Neural cell (in vitro differentiated cells): Measurements from ENCODE around the gene CNTNAP2. TPM values are rescaled to one million over a fixed set of nuclear protein-coding genes. Genes with fewer than 3 reads are reported as not detected.

Source experiments
- H2AFZ ChIP-seq: fragments of 200-600, 300-800 bp; sonication (generic), shearing (Covaris generic); 2 replicates; pipeline ENCODE4 v1.6.0; 2014; ENCODE audit warnings: low read depth, mild to moderate bottlenecking, antibody characterized with exemption, low read length, moderate library complexity
- H3F3A ChIP-seq: fragments of 200-600 bp; shearing (Covaris generic); 2 replicates; pipeline ENCODE4 v1.6.1; 2016; ENCODE audit warnings: mild to moderate bottlenecking, moderate library complexity, mixed read lengths, antibody characterized with exemption, low read length; ENCODE audit not compliant: insufficient read depth, poor library complexity, severe bottlenecking
- H3K27ac ChIP-seq: fragments of 200-600, 300-800 bp; sonication (generic), shearing (Covaris generic); 2 replicates; pipeline ENCODE4 v1.5.1; 2014; ENCODE audit warnings: mild to moderate bottlenecking, low read length, moderate library complexity
- H3K27me3 ChIP-seq: fragments of 300-800, 200-600 bp; sonication (generic), shearing (Covaris generic); 2 replicates; pipeline ENCODE4 v1.6.0; 2014; ENCODE audit warnings: mild to moderate bottlenecking, low read depth, low read length, moderate library complexity; ENCODE audit not compliant: insufficient read depth
- H3K36me3 ChIP-seq: fragments of 300-800, 200-600 bp; sonication (generic), shearing (Covaris generic); 2 replicates; pipeline ENCODE4 v1.5.1; 2014; ENCODE audit warnings: mild to moderate bottlenecking, antibody characterized with exemption, low read length, moderate library complexity; ENCODE audit not compliant: insufficient read depth
- H3K4me2 ChIP-seq: fragments of 300-800, 200-600 bp; sonication (generic), shearing (Covaris generic); 2 replicates; pipeline ENCODE4 v1.6.0; 2014; ENCODE audit warnings: mild to moderate bottlenecking, low read length
- H3K4me3 ChIP-seq: fragments of 300-800, 200-600 bp; sonication (generic), shearing (Covaris generic); 2 replicates; pipeline ENCODE4 v1.5.1; 2014; ENCODE audit warnings: mild to moderate bottlenecking, low read length, moderate library complexity
- H3K79me2 ChIP-seq: fragments of 200-600 bp; shearing (Covaris generic); replicated peaks from 2 replicates; pipeline ENCODE4 v1.6.0; 2014; ENCODE audit warnings: mild to moderate bottlenecking, low read length, moderate library complexity; ENCODE audit not compliant: insufficient read depth
- H3K9ac ChIP-seq: fragments of 300-800, 200-600 bp; sonication (generic), shearing (Covaris generic); 2 replicates; pipeline ENCODE4 v1.6.1; 2016; ENCODE audit warnings: mild to moderate bottlenecking, low read length, mixed read lengths
- H3K9me2 ChIP-seq: fragments of 200-600 bp; shearing (Covaris generic); 2 replicates; pipeline ENCODE4 v1.6.1; 2016; ENCODE audit warnings: mild to moderate bottlenecking, low read length, mixed read lengths; ENCODE audit not compliant: insufficient read depth
- H3K9me3 ChIP-seq: fragments of 200-600, 300-800 bp; sonication (generic), shearing (Covaris generic); 2 replicates; pipeline ENCODE4 v1.6.1; 2016; ENCODE audit warnings: mild to moderate bottlenecking, mixed run types, low read length, moderate library complexity, mixed read lengths
- H4K20me1 ChIP-seq: fragments of 200-600 bp; shearing (Covaris generic); 2 replicates; pipeline ENCODE4 v1.6.1; 2016; ENCODE audit warnings: mild to moderate bottlenecking, mixed run types; ENCODE audit not compliant: insufficient read depth
- EP300 ChIP-seq: fragments of 450-650 bp; conservative IDR thresholded peaks from 2 replicates; pipeline ENCODE4 v1.6.1; 2014; ENCODE audit warnings: antibody characterized with exemption, mild to moderate bottlenecking, moderate library complexity; ENCODE audit not compliant: poor library complexity, severe bottlenecking
- EZH2 ChIP-seq: fragments of 200-600, 300-800 bp; shearing (Covaris generic), sonication (generic); IDR thresholded peaks from 2 replicates; pipeline ENCODE4 v1.6.1; 2014; ENCODE audit warnings: antibody characterized with exemption, low read length, borderline replicate concordance, mild to moderate bottlenecking; ENCODE audit not compliant: insufficient read depth, poor library complexity, severe bottlenecking
- MXI1 ChIP-seq: fragments of 450-650 bp; conservative IDR thresholded peaks from 2 replicates; pipeline ENCODE4 v1.6.1; 2014; ENCODE audit warnings: antibody characterized with exemption, mild to moderate bottlenecking; ENCODE audit not compliant: poor library complexity, severe bottlenecking
- POLR2AphosphoS5 ChIP-seq: IDR thresholded peaks from 2 replicates; pipeline ENCODE4 v1.6.1; 2012
- RAD21 ChIP-seq: fragments of 450-650 bp; conservative IDR thresholded peaks from 2 replicates; pipeline ENCODE4 v1.6.1; 2014; ENCODE audit warnings: antibody characterized with exemption, mild to moderate bottlenecking, moderate library complexity
- SMC3 ChIP-seq: fragments of 450-650 bp; conservative IDR thresholded peaks from 2 replicates; pipeline ENCODE4 v1.6.1; 2014; ENCODE audit warnings: antibody characterized with exemption, mild to moderate bottlenecking, moderate library complexity; ENCODE audit not compliant: poor library complexity
- TAF1 ChIP-seq: IDR thresholded peaks from 2 replicates; pipeline ENCODE4 v1.6.1; 2012; ENCODE audit warnings: low read depth
- polyA plus RNA-seq: library from polyadenylated mRNA; depleted of rRNA; stranded (reverse); fragments of >200 nt; gene quantifications from 2 replicates; pipeline ENCODE4 v1.2.3, GENCODE V29; 2014
- TF ChIP-seq, protein P1 (sequence below): IDR thresholded peaks from 2 replicates; pipeline ENCODE4 v1.6.1; 2012; ENCODE audit warnings: borderline replicate concordance
- TF ChIP-seq, protein P2 (sequence below): fragments of 450-650 bp; IDR thresholded peaks from 2 replicates; pipeline ENCODE4 v1.5.1; 2014; ENCODE audit warnings: antibody characterized with exemption, mild to moderate bottlenecking, moderate library complexity; ENCODE audit not compliant: poor library complexity, severe bottlenecking

The CNTNAP2 gene
- polyA plus RNA-seq, 1 donor from 2014 or later: 276 TPM

DNA sequence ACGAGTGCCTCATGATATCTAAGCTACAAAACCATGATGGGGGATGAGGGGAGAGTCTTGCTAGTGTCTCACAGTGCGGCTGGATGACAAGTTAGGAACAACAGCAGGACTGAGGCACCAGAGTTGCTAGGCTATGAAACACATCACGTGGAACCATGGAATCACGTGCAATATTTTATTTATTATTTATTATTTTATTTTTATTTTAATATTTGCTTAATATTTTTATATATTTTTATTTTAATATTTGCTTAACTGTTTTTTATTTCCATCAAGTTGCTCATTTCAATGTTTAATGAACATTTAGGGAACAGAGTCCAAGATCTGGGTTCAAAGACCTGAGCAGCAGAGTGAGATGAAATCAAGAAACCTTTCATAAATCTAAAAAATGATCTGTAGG is 614.6 kb downstream of the CNTNAP2 start:
- Histone ChIP-seq H3K9me3 (no peaks in the 10 kb centered on the region), H3K27ac (no peak overlapping the region), H3F3A (no peaks in the 10 kb centered on the region), H3K4me3 (no peak overlapping the region), H3K4me2 (no peak overlapping the region), H3K27me3 (no peaks in the 10 kb centered on the region), H2AFZ (no peak overlapping the region), H4K20me1 (no peaks in the 10 kb centered on the region), H3K36me3 (no peaks in the 10 kb centered on the region), H3K9ac (no peak overlapping the region), H3K79me2 (no peaks in the 10 kb centered on the region), H3K9me2 (no peaks in the 10 kb centered on the region)
- TF ChIP-seq POLR2AphosphoS5 (no peak), SMC3 (no peak), MXI1 (no peak), EP300 (no peak), EZH2 (no peak), RAD21 (no peak), TAF1 (no peak)
- TF ChIP-seq, protein P1, sequence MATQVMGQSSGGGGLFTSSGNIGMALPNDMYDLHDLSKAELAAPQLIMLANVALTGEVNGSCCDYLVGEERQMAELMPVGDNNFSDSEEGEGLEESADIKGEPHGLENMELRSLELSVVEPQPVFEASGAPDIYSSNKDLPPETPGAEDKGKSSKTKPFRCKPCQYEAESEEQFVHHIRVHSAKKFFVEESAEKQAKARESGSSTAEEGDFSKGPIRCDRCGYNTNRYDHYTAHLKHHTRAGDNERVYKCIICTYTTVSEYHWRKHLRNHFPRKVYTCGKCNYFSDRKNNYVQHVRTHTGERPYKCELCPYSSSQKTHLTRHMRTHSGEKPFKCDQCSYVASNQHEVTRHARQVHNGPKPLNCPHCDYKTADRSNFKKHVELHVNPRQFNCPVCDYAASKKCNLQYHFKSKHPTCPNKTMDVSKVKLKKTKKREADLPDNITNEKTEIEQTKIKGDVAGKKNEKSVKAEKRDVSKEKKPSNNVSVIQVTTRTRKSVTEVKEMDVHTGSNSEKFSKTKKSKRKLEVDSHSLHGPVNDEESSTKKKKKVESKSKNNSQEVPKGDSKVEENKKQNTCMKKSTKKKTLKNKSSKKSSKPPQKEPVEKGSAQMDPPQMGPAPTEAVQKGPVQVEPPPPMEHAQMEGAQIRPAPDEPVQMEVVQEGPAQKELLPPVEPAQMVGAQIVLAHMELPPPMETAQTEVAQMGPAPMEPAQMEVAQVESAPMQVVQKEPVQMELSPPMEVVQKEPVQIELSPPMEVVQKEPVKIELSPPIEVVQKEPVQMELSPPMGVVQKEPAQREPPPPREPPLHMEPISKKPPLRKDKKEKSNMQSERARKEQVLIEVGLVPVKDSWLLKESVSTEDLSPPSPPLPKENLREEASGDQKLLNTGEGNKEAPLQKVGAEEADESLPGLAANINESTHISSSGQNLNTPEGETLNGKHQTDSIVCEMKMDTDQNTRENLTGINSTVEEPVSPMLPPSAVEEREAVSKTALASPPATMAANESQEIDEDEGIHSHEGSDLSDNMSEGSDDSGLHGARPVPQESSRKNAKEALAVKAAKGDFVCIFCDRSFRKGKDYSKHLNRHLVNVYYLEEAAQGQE: no peak
- TF ChIP-seq, protein P2, sequence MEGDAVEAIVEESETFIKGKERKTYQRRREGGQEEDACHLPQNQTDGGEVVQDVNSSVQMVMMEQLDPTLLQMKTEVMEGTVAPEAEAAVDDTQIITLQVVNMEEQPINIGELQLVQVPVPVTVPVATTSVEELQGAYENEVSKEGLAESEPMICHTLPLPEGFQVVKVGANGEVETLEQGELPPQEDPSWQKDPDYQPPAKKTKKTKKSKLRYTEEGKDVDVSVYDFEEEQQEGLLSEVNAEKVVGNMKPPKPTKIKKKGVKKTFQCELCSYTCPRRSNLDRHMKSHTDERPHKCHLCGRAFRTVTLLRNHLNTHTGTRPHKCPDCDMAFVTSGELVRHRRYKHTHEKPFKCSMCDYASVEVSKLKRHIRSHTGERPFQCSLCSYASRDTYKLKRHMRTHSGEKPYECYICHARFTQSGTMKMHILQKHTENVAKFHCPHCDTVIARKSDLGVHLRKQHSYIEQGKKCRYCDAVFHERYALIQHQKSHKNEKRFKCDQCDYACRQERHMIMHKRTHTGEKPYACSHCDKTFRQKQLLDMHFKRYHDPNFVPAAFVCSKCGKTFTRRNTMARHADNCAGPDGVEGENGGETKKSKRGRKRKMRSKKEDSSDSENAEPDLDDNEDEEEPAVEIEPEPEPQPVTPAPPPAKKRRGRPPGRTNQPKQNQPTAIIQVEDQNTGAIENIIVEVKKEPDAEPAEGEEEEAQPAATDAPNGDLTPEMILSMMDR: no peak

DNA sequence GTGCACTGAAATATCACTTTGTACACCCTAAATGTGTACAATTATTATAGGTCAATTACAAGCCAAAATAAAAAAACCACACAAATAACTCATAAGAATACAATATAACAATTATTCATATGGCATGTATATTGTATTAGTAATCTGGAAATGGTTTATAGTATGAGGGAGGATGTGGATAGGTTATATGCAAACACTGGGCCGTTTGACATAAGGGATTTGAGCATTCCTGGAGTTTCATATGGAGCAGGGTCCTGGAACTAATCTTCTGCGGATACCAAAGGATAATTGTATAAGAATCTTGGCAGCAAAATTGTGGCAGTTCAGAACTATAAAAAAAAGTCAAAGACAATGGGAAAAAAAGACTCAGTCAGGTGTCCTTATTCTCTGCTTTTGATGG is 619.4 kb downstream of the CNTNAP2 start:
- no peaks in the 10 kb centered on the region for H3K27me3 ChIP-seq
- H2AFZ ChIP-seq: no peak overlapping the region
- no peak overlapping the region for H3K4me2 ChIP-seq
- no peak overlapping the region for H3K4me3 ChIP-seq
- no peak overlapping the region for H3K9ac ChIP-seq
- no peaks in the 10 kb centered on the region for H3F3A ChIP-seq
- no peak overlapping the region for H3K27ac ChIP-seq
- no peaks in the 10 kb centered on the region for H3K9me3 ChIP-seq
- no peaks in the 10 kb centered on the region for H3K9me2 ChIP-seq
- H4K20me1 ChIP-seq: no peaks in the 10 kb centered on the region
- H3K36me3 ChIP-seq: no peaks in the 10 kb centered on the region
- H3K79me2 ChIP-seq: no peaks in the 10 kb centered on the region
- TF ChIP-seq RAD21: no peak
- no peak for TF ChIP-seq EP300
- no peak for TF ChIP-seq POLR2AphosphoS5
- TF ChIP-seq EZH2: no peak
- no peak for TF ChIP-seq TAF1
- TF ChIP-seq, protein P1: no peak
- no peak for TF ChIP-seq MXI1
- TF ChIP-seq SMC3: no peak
- TF ChIP-seq, protein P2: no peak
